ENCODE measurements around the gene FBXW2.

The FBXW2 gene

GRCh38 chr9:120713257-120714087, 79.7 kb downstream of the FBXW2 start:
- DNase-seq = peak in 1 of 2 experiments; percentile 32

- no peak for DNase-seq
Measured at GRCh38 chr9:120712539-120713031, 80.6 kb downstream of the FBXW2 start.

- DNase-seq = peak in 1 of 2 experiments; percentile 11
Measured at GRCh38 chr9:120711841-120712538, 81.2 kb downstream of the FBXW2 start.

- DNase-seq = peak in 1 of 2 experiments; percentile 14
Measured at GRCh38 chr9:120711354-120711753, 81.9 kb downstream of the FBXW2 start.

- DNase-seq = peak in 1 of 2 experiments; percentile 20
Measured at GRCh38 chr9:120710110-120710981, 82.9 kb downstream of the FBXW2 start.

- peak; percentile 23 to 60 for DNase-seq
Measured at GRCh38 chr9:120708526-120709224, 84.5 kb downstream of the FBXW2 start.

GRCh38 chr9:120707170-120707569, 86.0 kb downstream of the FBXW2 start:
- no peak for DNase-seq
